ENCODE results near the gene ISL2. TPM values are rescaled to one million over a fixed set of nuclear protein-coding genes. Genes with fewer than 3 reads are reported as not detected.

ISL2 gene
- total RNA-seq, 1 experiment from 2014 or later, result 0.15 TPM

GRCh38 chr15:76299786-76300185 lies 36.8 kb upstream of the ISL2 start:
- Histone ChIP-seq H3K4ac (ENCODE audit: low read depth, low read length) (no peak overlapping the region), H3K23me2 (ENCODE audit: insufficient read length, low read depth, low read length, poor library complexity, severe bottlenecking) (no peaks in the 10 kb centered on the region), H3K18ac (ENCODE audit: insufficient read length, low read depth, low read length) (no peak overlapping the region), H3K4me1 (ENCODE audit: insufficient read depth, low read length) (no peaks in the 10 kb centered on the region), H2BK20ac (ENCODE audit: low read depth, low read length, poor library complexity, severe bottlenecking) (no peak overlapping the region), H3K14ac (ENCODE audit: insufficient read depth, low read length) (no peak overlapping the region), H3K27me3 (ENCODE audit: insufficient read depth, low read length) (no peaks in the 10 kb centered on the region), H2AK5ac (ENCODE audit: insufficient read length, low read length) (no peak overlapping the region), H4K91ac (ENCODE audit: insufficient read length, low read depth, low read length) (no peak overlapping the region), H4K8ac (replicated peaks; ENCODE audit: insufficient read length, low read depth, low read length) (no peak overlapping the region), H2BK120ac (ENCODE audit: low read depth, low read length, poor library complexity, severe bottlenecking) (no peak overlapping the region), H3K9ac (ENCODE audit: extremely low read depth, insufficient read length, low read length) (no peak overlapping the region), H2AFZ (ENCODE audit: low read length) (no peak overlapping the region), H2BK15ac (ENCODE audit: low read depth, low read length) (no peak overlapping the region), H4K20me1 (ENCODE audit: control insufficient read depth, insufficient read depth, insufficient read length) (no peaks in the 10 kb centered on the region), H4K5ac (ENCODE audit: insufficient read length, low read depth, low read length) (no peak overlapping the region), H2BK12ac (ENCODE audit: insufficient read length, low read depth, low read length) (no peak overlapping the region), H3K79me1 (ENCODE audit: insufficient read depth, low read depth, low read length, poor library complexity, severe bottlenecking) (peaks cover 8% of the 10 kb centered on the region), H3T11ph (ENCODE audit: low read length) (no peak overlapping the region), H3K27ac (ENCODE audit: insufficient read length, low read depth, low read length) (no peak overlapping the region), H3K79me2 (ENCODE audit: insufficient read depth, low read length) (peaks cover 1% of the 10 kb centered on the region; the same call in 1 of the 2 replicates), H3K9me3 (ENCODE audit: control insufficient read depth, low read depth, low read length) (no peaks in the 10 kb centered on the region), H3K56ac (ENCODE audit: insufficient read length, low read depth, low read length) (no peak overlapping the region), H3K4me2 (ENCODE audit: insufficient read depth, insufficient read length, low read length) (no peak overlapping the region), H3K23ac (ENCODE audit: insufficient read length, low read depth, low read length) (no peak overlapping the region), H2BK5ac (ENCODE audit: insufficient read length, low read length) (no peak overlapping the region)
- TF ChIP-seq CTCF (conservative IDR thresholded peaks at IDR 0.05), result no peak
- no peak overlapping the region for H3K27ac Mint-ChIP-seq
- no peak overlapping the region for H3K4me3 Mint-ChIP-seq
- no CpG with 5 or more reads among the region's 1 CpG for WGBS (ENCODE audit: extremely low coverage, insufficient read length, low lambda C conversion rate)
- H3K36me3 Mint-ChIP-seq (ENCODE audit: insufficient read depth in 1 of 3, low read depth in 3 of 3), result peaks cover 0 to 2% (median under 1%) of the 10 kb centered on the region in 3 experiments; a peak in 1 of 7 replicates
- H3K27me3 Mint-ChIP-seq (ENCODE audit: low read depth), result no peaks in the 10 kb centered on the region
- no peak for DNase-seq
- H3K9me3 Mint-ChIP-seq, result no peaks in the 10 kb centered on the region
- no peaks in the 10 kb centered on the region for H3K4me1 Mint-ChIP-seq

All from H9 (cell line).